B cell (primary cell): ENCODE measurements around the gene RET.

Source experiments
- EZH2 ChIP-seq: IDR thresholded peaks from 2 replicates; pipeline ENCODE4 v1.6.1; 2012; ENCODE audit warnings: borderline replicate concordance, low read depth, mild to moderate bottlenecking, moderate library complexity, low read length; ENCODE audit not compliant: insufficient read depth, poor library complexity, severe bottlenecking
- TF ChIP-seq, protein P1 (sequence below): fragments of 200-600 bp; IDR thresholded peaks from one replicate; pipeline ENCODE4 v1.8.0; 2022; ENCODE audit warnings: antibody characterized with exemption, mild to moderate bottlenecking

DNA sequence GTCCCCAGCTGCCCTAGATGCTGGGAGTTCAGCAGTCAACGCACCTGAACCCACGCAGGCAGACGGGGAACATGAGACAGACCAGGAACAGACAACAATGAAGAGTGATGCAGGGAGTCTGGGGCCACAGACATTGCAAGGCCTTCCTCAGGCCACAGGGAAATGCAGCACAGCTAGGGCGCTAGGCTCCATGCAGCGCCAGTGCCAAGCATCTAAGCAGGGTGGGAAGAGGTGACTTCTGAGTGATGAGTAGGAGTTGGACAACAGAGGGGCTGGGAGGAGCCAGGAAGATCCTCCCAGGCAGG, 7.7 kb upstream of the RET start:
- TF ChIP-seq, protein P1, sequence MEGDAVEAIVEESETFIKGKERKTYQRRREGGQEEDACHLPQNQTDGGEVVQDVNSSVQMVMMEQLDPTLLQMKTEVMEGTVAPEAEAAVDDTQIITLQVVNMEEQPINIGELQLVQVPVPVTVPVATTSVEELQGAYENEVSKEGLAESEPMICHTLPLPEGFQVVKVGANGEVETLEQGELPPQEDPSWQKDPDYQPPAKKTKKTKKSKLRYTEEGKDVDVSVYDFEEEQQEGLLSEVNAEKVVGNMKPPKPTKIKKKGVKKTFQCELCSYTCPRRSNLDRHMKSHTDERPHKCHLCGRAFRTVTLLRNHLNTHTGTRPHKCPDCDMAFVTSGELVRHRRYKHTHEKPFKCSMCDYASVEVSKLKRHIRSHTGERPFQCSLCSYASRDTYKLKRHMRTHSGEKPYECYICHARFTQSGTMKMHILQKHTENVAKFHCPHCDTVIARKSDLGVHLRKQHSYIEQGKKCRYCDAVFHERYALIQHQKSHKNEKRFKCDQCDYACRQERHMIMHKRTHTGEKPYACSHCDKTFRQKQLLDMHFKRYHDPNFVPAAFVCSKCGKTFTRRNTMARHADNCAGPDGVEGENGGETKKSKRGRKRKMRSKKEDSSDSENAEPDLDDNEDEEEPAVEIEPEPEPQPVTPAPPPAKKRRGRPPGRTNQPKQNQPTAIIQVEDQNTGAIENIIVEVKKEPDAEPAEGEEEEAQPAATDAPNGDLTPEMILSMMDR: no peak
- no peak for TF ChIP-seq EZH2
